ENCODE data around the gene DYNLT2. TPM values are rescaled to one million over a fixed set of nuclear protein-coding genes. Genes with fewer than 3 reads are reported as not detected.

The DYNLT2 gene
- total RNA-seq, 6 experiments from 2014 or later: 0.36 to 0.85 (median 0.51) TPM

GRCh38 chr6:169786349-169786748 lies 35.0 kb upstream of the DYNLT2 start:
- TF ChIP-seq CTCF (IDR thresholded peaks at IDR 0.05): no peak
- H3K4me1 Mint-ChIP-seq (ENCODE audit: low read depth): peaks cover 19% of the 10 kb centered on the region
- no peak overlapping the region for H3K4me3 Mint-ChIP-seq
- no peak for DNase-seq
- H3K27me3 Mint-ChIP-seq (ENCODE audit: insufficient read depth): no peaks in the 10 kb centered on the region; the same call in 1 of the 2 replicates
- no peak overlapping the region for H3K27ac Mint-ChIP-seq
- H3K9me3 Mint-ChIP-seq: no peaks in the 10 kb centered on the region
- peaks cover 2% of the 10 kb centered on the region for H3K36me3 Mint-ChIP-seq (ENCODE audit: low read depth)

- no peak for DNase-seq
- H3K36me3 Mint-ChIP-seq (ENCODE audit: low read depth): peaks cover 9% of the 10 kb centered on the region
- no peak overlapping the region for H3K27ac Mint-ChIP-seq
- no peaks in the 10 kb centered on the region; the same call in 1 of the 2 replicates for H3K27me3 Mint-ChIP-seq (ENCODE audit: insufficient read depth)
- no peak overlapping the region for H3K4me3 Mint-ChIP-seq
- no peak for TF ChIP-seq CTCF (IDR thresholded peaks at IDR 0.05)
- no peaks in the 10 kb centered on the region for H3K9me3 Mint-ChIP-seq
- peaks cover 11% of the 10 kb centered on the region for H3K4me1 Mint-ChIP-seq (ENCODE audit: low read depth)
These were observed 34.2 kb upstream of the DYNLT2 start for GRCh38 chr6:169785566-169785965.

GRCh38 chr6:169784821-169785340 lies 33.5 kb upstream of the DYNLT2 start:
- no peak for DNase-seq

GRCh38 chr6:169783971-169784820 lies 32.8 kb upstream of the DYNLT2 start:
- no peak for DNase-seq
- Mint-ChIP-seq H3K27ac (no peak overlapping the region), H3K4me1 (ENCODE audit: low read depth) (no peaks in the 10 kb centered on the region; the same call in 1 of the 2 replicates), H3K9me3 (no peaks in the 10 kb centered on the region), H3K36me3 (ENCODE audit: low read depth) (peaks cover 16% of the 10 kb centered on the region), H3K27me3 (ENCODE audit: insufficient read depth) (no peaks in the 10 kb centered on the region; the same call in 1 of the 2 replicates), H3K4me3 (no peak overlapping the region)
- TF ChIP-seq CTCF (IDR thresholded peaks at IDR 0.05): no peak

More at GRCh38 chr6:169784821-169785340, 33.5 kb upstream of the DYNLT2 start:
- H3K27ac Mint-ChIP-seq: no peak overlapping the region
- H3K36me3 Mint-ChIP-seq (ENCODE audit: low read depth): peaks cover 16% of the 10 kb centered on the region
- no peak for TF ChIP-seq CTCF (IDR thresholded peaks at IDR 0.05)
- H3K4me3 Mint-ChIP-seq: no peak overlapping the region
- H3K9me3 Mint-ChIP-seq: no peaks in the 10 kb centered on the region
- H3K27me3 Mint-ChIP-seq (ENCODE audit: insufficient read depth): no peaks in the 10 kb centered on the region; the same call in 1 of the 2 replicates
- H3K4me1 Mint-ChIP-seq (ENCODE audit: low read depth): peaks cover 5% of the 10 kb centered on the region

- Mint-ChIP-seq H3K4me3 (no peak overlapping the region), H3K36me3 (ENCODE audit: low read depth) (peaks cover 16% of the 10 kb centered on the region), H3K27me3 (ENCODE audit: insufficient read depth) (no peaks in the 10 kb centered on the region), H3K27ac (no peak overlapping the region), H3K9me3 (no peaks in the 10 kb centered on the region), H3K4me1 (ENCODE audit: low read depth) (no peaks in the 10 kb centered on the region)
- TF ChIP-seq CTCF (IDR thresholded peaks at IDR 0.05): no peak
- no peak for DNase-seq
These were observed 32.0 kb upstream of the DYNLT2 start for GRCh38 chr6:169783401-169783800.

Data from HFFc6 (cell line).